PC-9 (cell line): ENCODE results near the gene CD247.

Experiments
- EZH2 ChIP-seq: fragments of 200-600 bp; sonication (generic); IDR thresholded peaks from 2 replicates; pipeline ENCODE4 v1.8.0; 2017; ENCODE audit warnings: antibody characterized with exemption, low read depth
- TF ChIP-seq, protein P1 (sequence below): fragments of 200-600 bp; sonication (generic); conservative IDR thresholded peaks from 2 replicates; pipeline ENCODE4 v1.6.1; 2017; ENCODE audit warnings: mixed run types, antibody characterized with exemption, mild to moderate bottlenecking, moderate library complexity

DNA sequence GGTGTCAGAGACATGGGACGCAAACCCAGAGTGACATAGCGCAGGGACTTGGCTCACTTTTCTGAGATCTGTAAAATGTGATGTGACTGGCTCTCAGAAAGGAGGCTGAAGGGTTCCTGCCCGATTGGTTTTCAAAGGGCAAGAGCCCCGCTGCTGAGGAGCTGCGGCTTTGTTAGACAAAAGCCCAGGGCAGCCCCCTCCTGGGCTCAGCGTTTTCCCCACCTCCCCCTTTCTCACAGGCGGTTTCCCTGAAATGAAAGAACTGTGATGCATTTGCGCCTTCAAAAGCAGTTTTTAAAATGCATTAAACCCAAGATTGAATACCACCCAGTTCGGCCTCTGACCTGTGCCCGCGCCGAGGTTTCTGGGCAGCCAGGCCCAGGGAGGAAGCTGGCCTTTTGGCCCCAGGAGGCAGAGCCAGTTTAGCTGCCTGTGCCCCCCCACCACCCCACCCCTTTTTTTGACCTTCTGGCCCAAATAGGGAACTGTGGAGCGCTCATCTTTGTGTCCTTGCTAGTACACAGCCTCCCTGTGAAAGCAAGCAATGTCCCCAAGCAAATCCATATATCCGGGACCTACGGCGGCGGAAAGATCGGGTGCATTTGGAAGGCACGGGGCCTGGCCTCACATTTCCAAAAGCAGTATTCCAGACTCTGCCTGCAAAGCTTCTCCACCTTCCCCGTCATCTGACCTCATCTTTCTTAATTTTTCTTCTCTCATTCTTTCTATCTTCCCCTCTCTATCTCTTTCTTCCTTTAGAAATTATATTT lies 28.6 kb downstream of the CD247 start:
- TF ChIP-seq, protein P1, sequence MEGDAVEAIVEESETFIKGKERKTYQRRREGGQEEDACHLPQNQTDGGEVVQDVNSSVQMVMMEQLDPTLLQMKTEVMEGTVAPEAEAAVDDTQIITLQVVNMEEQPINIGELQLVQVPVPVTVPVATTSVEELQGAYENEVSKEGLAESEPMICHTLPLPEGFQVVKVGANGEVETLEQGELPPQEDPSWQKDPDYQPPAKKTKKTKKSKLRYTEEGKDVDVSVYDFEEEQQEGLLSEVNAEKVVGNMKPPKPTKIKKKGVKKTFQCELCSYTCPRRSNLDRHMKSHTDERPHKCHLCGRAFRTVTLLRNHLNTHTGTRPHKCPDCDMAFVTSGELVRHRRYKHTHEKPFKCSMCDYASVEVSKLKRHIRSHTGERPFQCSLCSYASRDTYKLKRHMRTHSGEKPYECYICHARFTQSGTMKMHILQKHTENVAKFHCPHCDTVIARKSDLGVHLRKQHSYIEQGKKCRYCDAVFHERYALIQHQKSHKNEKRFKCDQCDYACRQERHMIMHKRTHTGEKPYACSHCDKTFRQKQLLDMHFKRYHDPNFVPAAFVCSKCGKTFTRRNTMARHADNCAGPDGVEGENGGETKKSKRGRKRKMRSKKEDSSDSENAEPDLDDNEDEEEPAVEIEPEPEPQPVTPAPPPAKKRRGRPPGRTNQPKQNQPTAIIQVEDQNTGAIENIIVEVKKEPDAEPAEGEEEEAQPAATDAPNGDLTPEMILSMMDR = no peak
- no peak for TF ChIP-seq EZH2
